Posterior vena cava (tissue), 2 donors: ENCODE results near the gene AKAP1. TPM values are rescaled to one million over a fixed set of nuclear protein-coding genes. Genes with fewer than 3 reads are reported as not detected.
A peak's percentile ranks its signal among the peaks of the same experiment; 100 is the strongest.

ENCODE experiments used
- DNase-seq: peaks from one replicate; pipeline ENCODE4 v3.0.0-alpha.2; 2020; ENCODE audit warnings: low spot score
- intact Hi-C, 2 donors: fragments of 100-400 bp; cut with DNase I; formaldehyde crosslinking; loops; one replicate each; pipeline versions ENCODE4 v1.14.1 to v1.14.2; 2022 to 2023
- long read RNA-seq, 2 donors: library from polyadenylated mRNA; unstranded; transcript quantifications; one replicate each; pipeline ENCODE4 v2.0.0, GENCODE V29; 2020 to 2021
- total RNA-seq, 2 donors: library from RNA; stranded (reverse); fragmentation: NEBNext Ultra II Directional; extraction: Animal tissue kit (Norgen Biotek cat#: 25700); gene quantifications; one replicate each; pipeline ENCODE4 v1.2.1, GENCODE V29; 2021
- donor health status: DM: yes; HTN: yes; CAD: no.
- donor health status: DM: yes; HTN: yes; CAD: no.

Gene AKAP1
- total RNA-seq = 10 to 100 TPM; 57.1 to 57.8 TPM
- long read RNA-seq, donor 1, transcript AKAP1-202 (11 exons, 3,970 nt) = major isoform, 17 of 43 reads
- long read RNA-seq, donor 1, partial matches to known transcripts = 16 of 43 reads
- long read RNA-seq, donor 1, other reads (novel, unspliced or antisense) = 10 of 43 reads
- long read RNA-seq, donor 2, transcript AKAP1-202 (11 exons, 3,970 nt) = major isoform, 18 of 108 reads
- long read RNA-seq, donor 2, partial matches to known transcripts = 75 of 108 reads
- long read RNA-seq, donor 2, other reads (novel, unspliced or antisense) = 15 of 108 reads

- intact Hi-C loops = no loop called here
- peak; percentile 98 for DNase-seq
These were observed at the start of gene AKAP1 for GRCh38 chr17:57084802-57085447. Gene AKAP1 (plus strand): TSS chr17:57085246. CDS start chr17:57105465, 20,219 bp downstream.

DNA sequence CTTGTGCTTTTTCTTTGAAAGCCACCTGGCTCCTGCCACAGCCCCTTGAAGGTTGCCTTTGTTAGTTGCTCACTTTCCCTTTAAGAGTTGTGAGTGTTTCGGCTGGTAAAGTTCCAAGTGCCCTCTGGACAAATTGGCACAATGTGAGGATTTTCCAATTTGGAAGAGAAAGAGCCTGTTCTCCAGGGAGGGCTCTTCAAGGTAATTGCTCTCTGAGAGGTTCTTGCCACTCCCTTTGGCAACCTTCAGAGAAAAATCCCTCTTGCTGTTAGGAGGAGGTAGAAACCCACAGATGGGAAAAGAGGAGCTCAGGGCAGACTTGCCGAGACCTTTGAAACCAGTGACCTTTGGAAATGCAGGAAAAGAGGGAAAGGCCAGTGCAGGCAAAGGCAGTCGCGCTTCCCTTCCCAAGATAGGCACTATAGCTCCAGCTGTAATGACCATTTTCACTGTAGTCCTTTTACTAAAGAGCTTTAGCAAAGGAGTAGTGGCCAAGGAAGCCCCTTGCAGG lies 49.0 kb upstream of the AKAP1 start:
- intact Hi-C loops = no loop called here
- no peak for DNase-seq

DNA sequence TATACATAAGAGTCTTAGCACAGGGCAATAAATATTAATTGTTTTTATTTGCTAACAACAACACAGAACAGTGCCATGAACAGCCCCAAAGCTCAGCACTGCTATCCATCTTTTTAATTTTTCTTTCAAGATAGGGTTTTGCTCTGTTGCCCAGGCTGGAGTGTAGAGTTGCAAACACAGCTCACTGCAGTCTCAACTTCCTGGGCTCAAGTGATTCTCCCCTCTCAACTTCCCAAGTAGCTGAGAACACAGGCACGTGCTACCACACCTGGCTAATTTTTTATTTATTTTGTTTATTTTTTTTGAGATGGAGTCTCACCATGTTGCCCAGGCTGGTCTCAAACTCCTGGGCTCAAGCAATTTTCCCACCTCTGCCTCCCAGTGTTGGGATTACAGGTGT lies 47.6 kb upstream of the AKAP1 start:
- no peak for DNase-seq
- intact Hi-C loops = no loop called here

GRCh38 chr17:57038486-57038885 lies 46.6 kb upstream of the AKAP1 start:
- DNase-seq = no peak
- intact Hi-C loops = no loop called here

- intact Hi-C loops = no loop called here
- DNase-seq = no peak
These were observed 44.5 kb upstream of the AKAP1 start for GRCh38 chr17:57040571-57040970.

DNA sequence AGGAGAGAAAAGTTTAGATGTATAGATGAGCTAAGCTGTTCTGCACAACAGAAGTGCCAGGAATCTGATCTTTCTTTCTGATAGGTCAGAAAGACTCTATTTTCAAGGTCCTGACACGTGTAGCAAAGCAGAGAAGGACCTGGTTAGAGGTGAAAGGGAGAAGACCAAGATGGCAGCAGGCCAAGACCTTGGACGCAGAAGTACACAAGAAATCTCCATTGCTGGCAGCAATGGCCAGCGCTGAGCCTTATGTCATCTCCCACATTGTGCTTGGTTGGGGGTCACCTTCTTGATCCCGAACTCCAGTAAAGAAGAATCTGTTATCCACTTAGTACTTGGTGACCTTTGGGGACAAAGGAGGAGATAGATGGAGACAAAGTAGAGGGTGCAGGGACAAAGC lies 41.8 kb upstream of the AKAP1 start:
- intact Hi-C loops = no loop called here
- no peak for DNase-seq

DNA sequence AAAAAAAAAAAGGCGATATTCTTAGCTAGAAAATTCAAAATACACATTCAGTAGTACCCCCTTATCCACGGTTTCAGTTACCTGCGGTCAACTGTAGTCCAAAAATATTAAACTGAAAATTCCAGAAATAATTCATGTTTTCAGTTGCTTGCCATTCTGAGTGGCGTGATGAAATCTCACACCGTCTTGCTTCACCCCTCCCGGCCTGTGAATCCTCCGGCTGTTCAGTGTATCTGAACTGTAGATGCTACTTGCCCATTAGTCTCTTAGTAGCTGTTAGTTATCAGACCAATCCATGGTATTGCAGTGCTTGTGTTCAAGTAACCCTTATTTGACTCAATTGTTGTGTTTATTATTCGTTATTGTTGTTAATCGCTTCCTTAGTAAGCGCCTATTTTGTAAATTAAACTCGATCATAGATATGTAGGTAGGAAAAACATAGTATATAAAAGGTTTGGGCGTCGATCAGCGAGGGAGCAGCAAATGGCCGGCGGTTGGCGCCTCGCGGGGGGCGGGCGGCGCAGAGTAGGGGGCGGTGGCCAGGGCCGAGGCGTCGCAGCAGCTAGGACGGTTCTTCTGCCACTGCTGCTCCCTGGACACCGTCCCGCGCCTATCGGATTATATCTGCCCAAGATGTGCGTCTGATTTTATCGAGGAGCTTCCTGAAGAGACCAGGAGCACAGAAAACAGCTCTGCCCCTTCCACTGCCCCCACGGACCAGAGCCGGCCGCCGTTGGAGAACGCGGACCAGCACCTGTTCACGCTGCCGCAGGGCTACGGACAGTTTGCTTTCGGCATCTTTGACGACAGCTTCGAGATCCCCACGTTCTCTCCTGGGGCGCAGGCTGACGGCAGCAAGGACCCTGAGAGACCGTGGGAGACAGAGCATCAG lies 39.8 kb upstream of the AKAP1 start:
- peak; percentile 63 for DNase-seq
- intact Hi-C loops = no loop called here

DNA sequence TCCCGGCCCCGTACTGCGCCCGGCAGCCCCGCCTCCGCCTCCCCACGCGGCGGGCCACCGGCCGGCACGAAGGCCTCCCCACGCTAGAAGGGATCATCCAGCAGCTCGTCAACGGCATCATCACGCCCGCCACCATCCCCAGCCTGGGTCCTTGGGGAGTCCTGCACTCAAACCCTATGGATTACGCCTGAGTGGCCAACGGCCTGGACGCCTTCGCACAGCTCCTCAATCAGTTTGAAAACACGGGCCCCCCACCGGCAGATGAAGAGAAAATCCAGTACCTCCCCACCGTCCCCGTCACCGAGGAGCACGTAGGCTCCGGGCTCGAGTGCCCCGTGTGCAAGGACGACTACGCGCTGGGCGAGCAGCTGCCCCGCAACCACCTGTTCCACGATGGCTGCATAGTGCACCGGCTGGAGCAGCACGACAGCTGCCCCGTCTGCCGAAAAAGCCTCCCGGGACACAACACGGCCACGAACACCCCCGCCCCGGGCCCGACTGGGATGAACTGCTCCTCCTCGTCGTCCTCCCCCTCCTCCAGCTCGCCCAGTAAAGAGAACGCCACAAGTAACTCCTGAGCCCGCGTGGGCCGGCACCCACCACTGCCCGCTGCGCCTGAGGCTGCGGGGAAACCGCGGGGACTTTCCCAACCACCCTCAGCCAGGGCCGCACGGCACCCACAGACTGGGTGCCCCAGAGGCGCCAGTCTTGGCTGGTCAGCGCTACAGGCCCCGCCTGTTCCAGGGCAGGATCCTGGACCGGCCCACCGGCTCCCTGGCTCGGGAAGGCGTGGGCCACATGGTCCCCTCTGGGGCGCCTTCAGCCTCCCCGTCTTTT lies 39.0 kb upstream of the AKAP1 start:
- peak; percentile 84 for DNase-seq
- intact Hi-C loops = no loop called here

GRCh38 chr17:57046749-57047148 lies 38.3 kb upstream of the AKAP1 start:
- DNase-seq = no peak
- intact Hi-C loops = no loop called here

DNA sequence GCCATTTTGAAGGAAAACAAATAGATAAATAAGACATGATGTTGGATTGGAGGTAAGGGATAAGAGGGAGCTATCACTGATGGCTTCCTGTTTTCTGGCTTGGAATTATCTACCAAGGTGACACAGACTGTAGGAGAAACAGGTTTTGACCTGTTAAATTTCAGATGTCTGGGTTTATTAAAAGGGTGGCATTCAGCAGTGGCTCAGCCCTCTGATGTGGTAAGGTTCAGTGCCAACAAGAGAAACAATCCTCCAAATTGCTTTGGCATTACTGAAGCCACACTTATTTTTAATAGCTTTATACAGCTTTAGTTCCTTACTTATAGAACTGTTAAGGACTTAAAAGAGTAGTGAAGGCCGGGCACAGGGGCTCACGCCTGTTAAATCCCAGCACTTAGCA lies 37.0 kb upstream of the AKAP1 start:
- no peak for DNase-seq
- intact Hi-C loops = no loop called here

DNA sequence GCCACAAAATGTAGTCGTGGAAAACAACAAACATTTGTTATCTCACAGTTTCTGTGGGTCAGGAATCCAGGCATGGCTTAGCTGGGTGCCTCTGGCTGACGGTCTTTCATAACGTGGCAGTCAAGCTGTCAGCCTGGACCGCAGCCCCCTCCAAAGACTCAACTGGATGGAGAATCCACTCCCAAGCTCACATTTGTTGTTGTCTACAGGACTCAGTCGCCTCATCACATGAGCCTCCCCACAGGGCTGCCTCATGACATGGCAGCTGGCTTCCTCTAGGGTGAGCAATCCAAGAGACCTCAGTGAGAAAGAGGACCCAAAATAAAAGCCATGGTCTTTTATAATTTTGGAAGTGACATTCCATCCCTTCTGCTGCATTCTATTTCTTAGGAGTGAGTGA lies 34.7 kb upstream of the AKAP1 start:
- intact Hi-C loops = no loop called here
- no peak for DNase-seq

- intact Hi-C loops = no loop called here
- no peak for DNase-seq
These were observed 33.1 kb upstream of the AKAP1 start for GRCh38 chr17:57051886-57052361.

DNA sequence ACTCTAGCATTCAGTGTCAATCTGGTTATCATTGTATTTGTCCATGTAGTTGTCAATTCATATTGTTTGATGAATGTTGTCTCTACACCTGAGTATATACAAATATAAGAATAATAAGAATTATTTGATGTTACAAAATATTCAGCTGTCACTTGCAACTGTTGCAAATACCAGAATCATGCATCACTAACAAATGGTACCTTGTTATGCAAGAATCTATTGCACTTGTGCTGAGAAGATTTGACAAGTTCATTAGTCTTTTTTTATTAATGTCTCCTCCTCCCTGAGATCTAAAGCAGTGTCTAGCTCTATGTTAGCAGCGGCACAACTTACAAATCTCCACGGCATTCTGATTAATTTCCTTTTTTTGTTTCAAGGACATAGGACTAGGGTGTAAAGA lies 22.2 kb upstream of the AKAP1 start:
- intact Hi-C loops = no loop called here
- DNase-seq = no peak

GRCh38 chr17:57067162-57067561 lies 17.9 kb upstream of the AKAP1 start:
- intact Hi-C loops = no loop called here
- DNase-seq = no peak

GRCh38 chr17:57067781-57068180 lies 17.3 kb upstream of the AKAP1 start:
- intact Hi-C loops = no loop called here
- no peak for DNase-seq

DNA sequence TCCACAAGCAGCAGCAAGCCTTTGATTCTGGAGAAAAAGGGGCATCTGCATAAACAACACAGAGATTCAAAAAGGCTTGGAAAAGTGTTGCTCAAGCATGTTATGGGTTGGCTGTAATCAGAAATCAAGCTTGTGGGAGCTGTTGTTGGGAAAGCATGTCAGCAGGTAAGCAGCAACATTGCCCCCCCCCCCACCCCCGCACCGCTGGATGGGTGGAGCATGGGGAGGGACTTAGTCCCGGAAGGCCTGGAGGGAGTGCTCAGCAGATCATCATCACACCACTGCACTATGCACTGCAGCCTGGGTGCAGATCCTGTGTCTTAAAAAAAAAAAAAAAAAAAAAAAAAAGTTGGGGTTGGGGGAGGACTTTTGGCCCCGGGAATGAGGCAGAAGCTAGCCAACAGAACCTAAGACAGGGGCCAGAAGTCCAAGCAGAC lies 16.8 kb upstream of the AKAP1 start:
- no peak for DNase-seq
- intact Hi-C loops = no loop called here

GRCh38 chr17:57068707-57069106 lies 16.3 kb upstream of the AKAP1 start:
- DNase-seq = no peak
- intact Hi-C loops = no loop called here

- intact Hi-C loops = no loop called here
- DNase-seq = no peak
These were observed 12.8 kb upstream of the AKAP1 start for GRCh38 chr17:57071991-57072944.
